T-helper 2 cell treated with Interferon-gamma antibody and Interleukin-4, amounts not matched to agents 100 ng/mL and 5 ng/mL, for 36 hours (primary cell): Measurements from ENCODE around the gene LRFN3. TPM values are rescaled to one million over a fixed set of nuclear protein-coding genes. Genes with fewer than 3 reads are reported as not detected.

Experiments
- total RNA-seq: library from RNA; stranded (reverse); gene quantifications from 2 replicates; pipeline ENCODE4 v1.2.3, GENCODE V29; 2022

The LRFN3 gene
- total RNA-seq, 1 donor from 2014 or later: 9.7 TPM

Other genes starting within 250 kb of the LRFN3 start
- gene ZBTB32, start 231.8 kb upstream of the LRFN3 start, total RNA-seq: 55.9 and 57.1 TPM in 2 replicates
- 60.0 and 62.6 TPM in 2 replicates for gene KMT2B, start 218.4 kb upstream of the LRFN3 start, total RNA-seq
- gene IGFLR1, start 193.9 kb upstream of the LRFN3 start, total RNA-seq: 31.2 and 35.2 TPM in 2 replicates
- 24.0 and 24.5 TPM in 2 replicates for gene U2AF1L4, start 191.0 kb upstream of the LRFN3 start, total RNA-seq
- 42.0 and 45.5 TPM in 2 replicates for gene PSENEN, start 190.7 kb upstream of the LRFN3 start, total RNA-seq
- 10.8 and 15.2 TPM in 2 replicates for gene LIN37, start 187.8 kb upstream of the LRFN3 start, total RNA-seq
- gene HSPB6, start 179.3 kb upstream of the LRFN3 start, total RNA-seq: not detected in 2 replicates
- gene PROSER3, start 178.2 kb upstream of the LRFN3 start, total RNA-seq: 50.4 and 51.1 TPM in 2 replicates
- gene ARHGAP33, start 160.8 kb upstream of the LRFN3 start, total RNA-seq: 67.1 and 72.6 TPM in 2 replicates
- gene PRODH2, start 123.5 kb upstream of the LRFN3 start, total RNA-seq: not detected in 2 replicates
- not detected in 2 replicates for gene NPHS1, start 83.9 kb upstream of the LRFN3 start, total RNA-seq
- gene KIRREL2, start 79.5 kb upstream of the LRFN3 start, total RNA-seq: 0.20 and 0.25 TPM in 2 replicates
- gene APLP1, start 67.8 kb upstream of the LRFN3 start, total RNA-seq: 0.86 and 2.0 TPM in 2 replicates
- gene NFKBID, start 35.8 kb upstream of the LRFN3 start, total RNA-seq: 42.7 and 43.0 TPM in 2 replicates
- 93.1 and 96.2 TPM in 2 replicates for gene HCST, start 33.8 kb upstream of the LRFN3 start, total RNA-seq
- 0.52 TPM in 1 of 2 replicates, not detected in the other for gene TYROBP, start 28.1 kb upstream of the LRFN3 start, total RNA-seq
- 16.1 and 16.7 TPM in 2 replicates for gene SDHAF1, start 58.8 kb downstream of the LRFN3 start, total RNA-seq
- gene SYNE4, start 72.4 kb downstream of the LRFN3 start, total RNA-seq: 2.6 and 2.7 TPM in 2 replicates
- gene ALKBH6, start 77.8 kb downstream of the LRFN3 start, total RNA-seq: 34.6 and 39.2 TPM in 2 replicates
- 3.0 and 5.1 TPM in 2 replicates for gene CLIP3, start 96.5 kb downstream of the LRFN3 start, total RNA-seq
- gene THAP8, start 117.9 kb downstream of the LRFN3 start, total RNA-seq: 4.1 and 4.4 TPM in 2 replicates
- 32.6 and 32.8 TPM in 2 replicates for gene WDR62, start 118.5 kb downstream of the LRFN3 start, total RNA-seq
- not detected in 2 replicates for gene OVOL3, start 174.8 kb downstream of the LRFN3 start, total RNA-seq
- gene POLR2I, start 178.5 kb downstream of the LRFN3 start, total RNA-seq: 50.0 and 58.2 TPM in 2 replicates
- 184 and 185 TPM in 2 replicates for gene TBCB, start 179.1 kb downstream of the LRFN3 start, total RNA-seq
- 500 TPM in 2 replicates for gene CAPNS1, start 203.7 kb downstream of the LRFN3 start, total RNA-seq
- not detected in 2 replicates for gene COX7A1, start 216.1 kb downstream of the LRFN3 start, total RNA-seq